Activated T-cell treated with anti-CD3 and anti-CD28 coated beads, Interleukin-2, amount 50 U/mL, for 72 hours (primary cell): ENCODE results near the gene SEMA4C. TPM values are rescaled to one million over a fixed set of nuclear protein-coding genes. Genes with fewer than 3 reads are reported as not detected.
"Not testable (repeated sequence)": the region's sequence is repeated elsewhere in the genome, so short reads cannot be mapped to it uniquely, and the experiment has no call there.

Experiments
- ATAC-seq, 2 donors: fragments of 150-1000 bp; cut with Tn5 transposase; replicated peaks in 1 of 2; 2 replicates each; pipeline ENCODE4 v1.10.0; 2021; ENCODE audit warnings: moderate library complexity in 2 of 2, mild to moderate bottlenecking in 1 of 2
- DNase-seq, 2 donors: peaks; one replicate each; pipeline ENCODE4 v3.0.0; 2021 to 2022; ENCODE audit warnings: mixed read lengths in 1 of 2
- H3K27ac Mint-ChIP-seq: one replicate; pipeline ENCODE4 v1.8.0; 2022; ENCODE audit warnings: mild to moderate bottlenecking, moderate library complexity, mixed read lengths
- H3K27me3 Mint-ChIP-seq: one replicate; pipeline ENCODE4 v1.8.0; 2022; ENCODE audit warnings: low read depth, mixed read lengths
- H3K36me3 Mint-ChIP-seq, 2 donors: one replicate each; pipeline ENCODE4 v1.8.0; 2022; ENCODE audit warnings: mixed read lengths in 2 of 2, mild to moderate bottlenecking in 1 of 2; ENCODE audit not compliant: insufficient read depth in 2 of 2
- H3K4me1 Mint-ChIP-seq: one replicate; pipeline ENCODE4 v1.8.0; 2022; ENCODE audit warnings: low read depth, mixed read lengths
- H3K4me3 Mint-ChIP-seq, 2 donors: one replicate each; pipeline ENCODE4 v1.8.0; 2022; ENCODE audit warnings: mild to moderate bottlenecking in 2 of 2, mixed read lengths in 2 of 2, moderate library complexity in 2 of 2
- H3K9me3 Mint-ChIP-seq, 2 donors: one replicate each; pipeline ENCODE4 v1.8.0; 2022; ENCODE audit warnings: mixed read lengths in 2 of 2
- total RNA-seq, 2 donors: library from RNA; stranded (reverse); gene quantifications; one replicate each; pipeline ENCODE4 v1.2.3, GENCODE V29; 2022

SEMA4C gene
- total RNA-seq, 2 donors from 2014 or later, result 16.0 to 22.2 TPM

GRCh38 chr2:96863056-96863455 is 6.8 kb downstream of the SEMA4C start:
- not testable (repeated sequence) for H3K36me3 Mint-ChIP-seq, H3K27ac Mint-ChIP-seq, ATAC-seq, DNase-seq, H3K4me3 Mint-ChIP-seq, H3K27me3 Mint-ChIP-seq, H3K9me3 Mint-ChIP-seq
- peaks cover 32% of the 10 kb centered on the region for H3K4me1 Mint-ChIP-seq

- H3K4me1 Mint-ChIP-seq, result peaks cover 34% of the 10 kb centered on the region
- ATAC-seq (no peak), DNase-seq (no peak)
- H3K4me3 Mint-ChIP-seq, result no peak overlapping the region
- H3K27me3 Mint-ChIP-seq, result no peaks in the 10 kb centered on the region
- no peaks in the 10 kb centered on the region for H3K9me3 Mint-ChIP-seq
- H3K27ac Mint-ChIP-seq, result no peak overlapping the region
- H3K36me3 Mint-ChIP-seq, result peaks cover 4 to 5% of the 10 kb centered on the region in 2 donors
These were observed 8.8 kb downstream of the SEMA4C start for GRCh38 chr2:96861074-96861473.

DNA sequence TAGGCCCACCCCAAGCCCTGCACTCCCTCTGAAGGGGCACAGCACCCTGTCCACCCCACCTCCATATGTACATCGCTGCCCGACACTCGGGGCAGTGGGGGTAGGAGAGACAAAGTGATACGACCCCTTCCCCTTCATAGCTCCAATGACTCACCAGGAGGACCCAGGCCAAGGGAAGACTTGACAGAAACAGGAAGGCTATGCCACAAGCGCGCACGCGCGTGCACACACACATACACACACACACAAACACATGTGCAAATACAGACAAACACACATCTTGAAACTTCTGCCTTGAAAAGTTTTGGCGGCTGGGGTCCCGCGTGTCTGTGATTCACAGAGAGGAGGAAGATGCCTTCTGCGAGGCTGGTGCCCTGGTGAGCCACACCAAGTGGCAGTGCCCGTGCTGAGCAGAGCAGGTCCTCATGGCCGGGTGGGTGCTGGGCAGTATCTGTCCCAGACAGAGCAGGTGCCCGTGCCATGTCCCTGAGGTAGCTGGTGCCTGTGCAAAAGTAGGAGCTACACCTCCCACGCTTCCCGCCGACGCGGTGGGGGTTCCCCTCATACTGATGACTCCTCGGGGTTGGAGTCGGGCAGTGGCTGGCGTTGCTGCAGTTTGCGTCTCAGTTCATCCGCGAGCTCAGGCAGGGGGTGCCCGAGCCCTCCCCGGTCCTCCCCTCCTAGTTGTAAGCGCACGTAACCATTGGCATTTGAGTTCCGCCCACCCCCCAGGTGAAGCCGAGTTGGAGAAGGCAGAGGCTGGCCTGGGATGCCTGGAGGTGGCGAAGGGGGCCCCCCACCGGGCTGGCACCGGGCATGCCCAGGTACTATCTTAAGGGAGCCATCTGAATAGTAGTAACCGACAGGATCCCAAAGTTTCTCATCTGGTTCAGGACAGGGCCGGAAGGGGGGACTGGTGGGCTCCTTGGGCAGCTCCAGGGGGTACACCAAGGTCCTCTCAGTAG is 9.5 kb downstream of the SEMA4C start:
- Mint-ChIP-seq H3K9me3 (no peaks in the 10 kb centered on the region), H3K27ac (no peak overlapping the region), H3K36me3 (peaks cover 4 to 5% of the 10 kb centered on the region in 2 donors), H3K27me3 (no peaks in the 10 kb centered on the region), H3K4me3 (peak overlapping the region in 1 of 2 donors; percentile 1), H3K4me1 (peaks cover 38% of the 10 kb centered on the region)
- no peak for ATAC-seq
- DNase-seq, result peak; percentile 48 to 50

- Mint-ChIP-seq H3K9me3 (no peaks in the 10 kb centered on the region), H3K27me3 (no peaks in the 10 kb centered on the region), H3K36me3 (peaks cover 4 to 5% of the 10 kb centered on the region in 2 donors), H3K27ac (no peak overlapping the region), H3K4me1 (peaks cover 45% of the 10 kb centered on the region), H3K4me3 (peak overlapping the region in 1 of 2 donors; percentile 76)
- ATAC-seq (no peak), DNase-seq (no peak)
These were observed 10.2 kb downstream of the SEMA4C start for GRCh38 chr2:96859681-96860064.

GRCh38 chr2:96859099-96859649 is 10.7 kb downstream of the SEMA4C start:
- Mint-ChIP-seq H3K4me3 (peak overlapping the region; percentile 76 to 89), H3K4me1 (peaks cover 45% of the 10 kb centered on the region), H3K36me3 (peaks cover 4 to 5% of the 10 kb centered on the region in 2 donors), H3K27me3 (no peaks in the 10 kb centered on the region), H3K27ac (no peak overlapping the region), H3K9me3 (no peaks in the 10 kb centered on the region)
- ATAC-seq, result no peak
- no peak for DNase-seq

- ATAC-seq (peak; percentile 93 to 94), DNase-seq (peak; percentile 98 to 99)
- no peaks in the 10 kb centered on the region for H3K9me3 Mint-ChIP-seq
- no peaks in the 10 kb centered on the region for H3K27me3 Mint-ChIP-seq
- peaks cover 45% of the 10 kb centered on the region for H3K4me1 Mint-ChIP-seq
- H3K36me3 Mint-ChIP-seq, result peaks cover 3 to 5% of the 10 kb centered on the region in 2 donors
- peak within 1 kb of the TSS; percentile 87 for H3K27ac Mint-ChIP-seq
- peak within 1 kb of the TSS; percentile 86 to 89 for H3K4me3 Mint-ChIP-seq
These were observed 12.1 kb downstream of the SEMA4C start, which contains the start of gene ANKRD39 for GRCh38 chr2:96857667-96858372. ANKRD39 (minus strand) TSS chr2:96858016; CDS start chr2:96857987, 29 bp downstream.

DNA sequence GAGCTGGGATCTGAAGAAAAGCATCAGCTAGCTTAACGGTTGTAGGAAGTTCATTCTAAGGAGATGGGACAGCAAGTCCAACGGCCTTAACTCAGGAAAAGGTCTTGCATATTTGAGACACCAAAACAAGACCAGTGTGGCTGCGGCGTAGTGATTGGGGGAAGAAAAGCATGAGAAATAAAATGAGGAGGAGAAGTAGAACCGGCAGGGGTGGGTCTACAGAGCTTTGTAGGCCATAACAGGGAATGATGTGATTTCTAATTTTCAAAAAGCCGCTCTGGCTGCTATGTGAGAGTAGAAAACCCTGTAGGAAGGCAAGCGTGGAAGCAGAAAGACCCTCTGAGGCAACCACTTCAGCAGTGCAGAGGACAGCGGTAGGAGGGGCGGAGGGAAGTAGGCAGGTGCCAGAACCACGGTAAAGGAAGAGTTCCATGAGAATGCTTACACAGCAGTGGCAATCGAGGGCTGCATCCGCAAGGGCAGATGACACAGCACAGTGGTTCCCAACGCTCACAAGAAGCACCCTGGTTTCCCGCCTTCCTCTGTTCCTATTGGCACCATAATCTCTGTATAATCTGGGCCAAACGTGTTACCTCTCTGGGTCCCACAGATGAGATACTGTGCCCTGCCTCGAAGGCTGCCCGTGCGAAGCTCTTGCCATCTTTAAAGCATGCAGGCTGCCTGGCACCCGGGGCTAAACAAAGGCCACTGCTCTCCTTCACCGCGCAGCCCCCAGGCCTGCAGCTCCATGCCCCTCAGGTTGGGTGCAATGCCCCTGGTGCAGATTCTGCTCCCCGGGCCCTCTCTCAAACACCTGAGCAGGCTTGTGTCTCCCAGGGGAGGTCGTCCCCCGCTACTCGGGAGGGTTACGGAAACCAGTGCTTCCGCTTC is 12.9 kb downstream of the SEMA4C start:
- no peaks in the 10 kb centered on the region for H3K9me3 Mint-ChIP-seq
- peak overlapping the region; percentile 86 to 89 for H3K4me3 Mint-ChIP-seq
- peaks cover 5 to 8% of the 10 kb centered on the region in 2 donors for H3K36me3 Mint-ChIP-seq
- ATAC-seq (no peak), DNase-seq (peak; percentile 28 to 29)
- H3K27ac Mint-ChIP-seq, result peak overlapping the region; percentile 64
- H3K27me3 Mint-ChIP-seq, result no peaks in the 10 kb centered on the region
- peaks cover 45% of the 10 kb centered on the region for H3K4me1 Mint-ChIP-seq

- Mint-ChIP-seq H3K27me3 (no peaks in the 10 kb centered on the region), H3K27ac (no peak overlapping the region), H3K4me1 (peaks cover 25% of the 10 kb centered on the region), H3K9me3 (no peaks in the 10 kb centered on the region), H3K4me3 (no peak overlapping the region), H3K36me3 (peaks cover 1 to 17% of the 10 kb centered on the region in 2 donors)
- DNase-seq (no peak), ATAC-seq (no peak)
These were observed 16.6 kb downstream of the SEMA4C start for GRCh38 chr2:96853321-96853720.

DNA sequence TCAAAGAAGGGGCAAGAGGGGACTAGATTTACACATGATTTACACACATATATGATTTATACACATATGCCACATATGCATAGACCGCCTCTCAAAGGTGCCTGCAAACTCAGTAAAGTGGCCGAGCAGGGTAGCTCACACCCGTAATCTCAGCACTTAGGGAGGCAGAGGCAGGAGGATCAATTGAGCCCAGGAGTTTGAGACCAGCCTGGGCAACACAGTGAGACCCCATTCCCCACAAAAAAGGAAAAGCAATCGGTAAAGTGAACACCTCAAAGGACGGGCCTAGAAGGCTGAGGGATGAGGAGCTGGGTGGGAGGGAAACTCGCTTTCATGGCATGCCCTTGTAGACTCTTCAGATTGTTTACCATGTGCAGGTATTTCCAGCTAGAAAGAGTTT is 17.2 kb downstream of the SEMA4C start:
- peaks cover 25% of the 10 kb centered on the region for H3K4me1 Mint-ChIP-seq
- no peak for ATAC-seq
- H3K36me3 Mint-ChIP-seq, result peaks cover 0 to 17% of the 10 kb centered on the region in 2 donors
- H3K27me3 Mint-ChIP-seq, result no peaks in the 10 kb centered on the region
- H3K27ac Mint-ChIP-seq, result peak overlapping the region; percentile 65
- no peaks in the 10 kb centered on the region for H3K9me3 Mint-ChIP-seq
- no peak for DNase-seq
- no peak overlapping the region for H3K4me3 Mint-ChIP-seq

GRCh38 chr2:96848264-96848663 is 21.6 kb downstream of the SEMA4C start:
- DNase-seq (no peak), ATAC-seq (no peak)
- no peaks in the 10 kb centered on the region for H3K9me3 Mint-ChIP-seq
- H3K4me3 Mint-ChIP-seq, result no peak overlapping the region
- H3K27me3 Mint-ChIP-seq, result no peaks in the 10 kb centered on the region
- peaks cover 0 to 21% of the 10 kb centered on the region in 2 donors for H3K36me3 Mint-ChIP-seq
- no peaks in the 10 kb centered on the region for H3K4me1 Mint-ChIP-seq
- H3K27ac Mint-ChIP-seq, result no peak overlapping the region

- H3K4me3 Mint-ChIP-seq, result no peak overlapping the region
- ATAC-seq, result peak in 1 of 2 donors; percentile 36
- peaks cover 0 to 21% of the 10 kb centered on the region in 2 donors for H3K36me3 Mint-ChIP-seq
- no peaks in the 10 kb centered on the region for H3K27me3 Mint-ChIP-seq
- H3K27ac Mint-ChIP-seq, result no peak overlapping the region
- H3K9me3 Mint-ChIP-seq, result no peaks in the 10 kb centered on the region
- H3K4me1 Mint-ChIP-seq, result no peaks in the 10 kb centered on the region
- DNase-seq, result no peak
These were observed 22.3 kb downstream of the SEMA4C start for GRCh38 chr2:96847586-96847985.

- no peaks in the 10 kb centered on the region for H3K27me3 Mint-ChIP-seq
- H3K9me3 Mint-ChIP-seq, result no peaks in the 10 kb centered on the region
- ATAC-seq, result no peak
- no peak overlapping the region for H3K27ac Mint-ChIP-seq
- peaks cover 0 to 14% of the 10 kb centered on the region in 2 donors for H3K36me3 Mint-ChIP-seq
- H3K4me3 Mint-ChIP-seq, result no peak overlapping the region
- no peaks in the 10 kb centered on the region for H3K4me1 Mint-ChIP-seq
- no peak for DNase-seq
These were observed 23.1 kb downstream of the SEMA4C start for GRCh38 chr2:96846825-96847224.
